ENCODE measurements around the gene VWA3B. TPM values are rescaled to one million over a fixed set of nuclear protein-coding genes. Genes with fewer than 3 reads are reported as not detected.
"Not testable (repeated sequence)": the region's sequence is repeated elsewhere in the genome, so short reads cannot be mapped to it uniquely, and the experiment has no call there.

The VWA3B gene
- total RNA-seq, 1 donor from 2014 or later = not detected

DNA sequence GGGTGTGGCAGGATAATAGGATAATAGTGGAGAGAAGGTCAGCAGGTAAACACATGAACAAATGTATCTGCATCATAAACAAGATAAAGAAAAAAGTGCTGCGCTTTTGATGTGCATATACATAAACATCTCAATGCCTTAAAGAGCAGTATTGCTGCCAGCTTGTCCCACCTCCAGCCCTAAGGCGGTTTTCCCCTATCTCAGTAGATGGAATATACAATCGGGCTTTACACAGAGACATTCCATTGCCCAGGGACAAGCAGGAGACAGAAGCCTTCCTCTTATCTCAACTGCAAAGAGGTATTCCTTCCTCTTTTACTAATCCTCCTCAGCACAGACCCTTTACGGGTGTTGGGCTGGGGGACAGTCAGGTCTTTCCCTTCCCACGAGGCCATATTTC is 43.1 kb downstream of the VWA3B start:
- intact Hi-C loops (cut with micrococcal nuclease) = not testable (repeated sequence)

DNA sequence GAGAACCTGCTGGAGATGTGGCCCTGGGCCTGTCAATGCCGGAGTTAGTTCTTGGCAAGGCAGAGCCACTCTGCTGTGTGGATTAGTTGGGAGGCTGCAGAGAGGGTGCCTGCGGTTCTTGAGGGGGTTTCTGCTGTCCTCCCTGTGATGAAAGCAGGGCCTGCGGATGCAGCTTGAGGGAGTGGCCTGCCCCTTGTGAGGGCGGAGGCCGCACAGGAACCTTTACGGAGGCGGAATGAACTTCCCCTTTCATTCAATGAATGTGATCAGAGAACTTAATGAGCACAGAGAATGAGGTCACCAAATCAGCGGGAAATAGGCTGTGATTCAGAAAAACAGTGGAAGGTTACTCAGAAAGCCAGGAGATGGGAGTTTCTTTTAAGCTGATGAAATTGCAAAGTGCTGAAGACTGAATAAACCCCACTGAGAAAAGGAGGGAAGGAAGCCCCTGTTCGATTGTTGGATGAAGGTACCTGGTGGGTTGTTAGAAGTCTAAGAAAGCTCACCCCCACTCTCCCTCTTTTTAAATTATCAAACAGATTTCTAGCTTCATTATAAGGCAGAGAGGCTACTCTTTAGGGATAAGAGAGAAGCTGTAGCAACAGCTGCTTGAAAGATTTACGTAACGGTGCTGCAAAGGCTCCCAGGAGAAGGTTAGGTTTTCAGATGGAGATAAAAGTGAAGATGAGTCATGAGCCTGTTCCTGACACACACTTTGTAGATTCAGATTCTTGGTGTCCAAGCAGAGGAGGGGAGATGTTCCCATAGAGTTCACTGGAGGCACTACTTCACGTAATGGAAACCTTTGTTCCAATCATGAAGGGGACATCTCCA is 47.4 kb downstream of the VWA3B start:
- intact Hi-C loops (cut with micrococcal nuclease) = no loop called here

DNA sequence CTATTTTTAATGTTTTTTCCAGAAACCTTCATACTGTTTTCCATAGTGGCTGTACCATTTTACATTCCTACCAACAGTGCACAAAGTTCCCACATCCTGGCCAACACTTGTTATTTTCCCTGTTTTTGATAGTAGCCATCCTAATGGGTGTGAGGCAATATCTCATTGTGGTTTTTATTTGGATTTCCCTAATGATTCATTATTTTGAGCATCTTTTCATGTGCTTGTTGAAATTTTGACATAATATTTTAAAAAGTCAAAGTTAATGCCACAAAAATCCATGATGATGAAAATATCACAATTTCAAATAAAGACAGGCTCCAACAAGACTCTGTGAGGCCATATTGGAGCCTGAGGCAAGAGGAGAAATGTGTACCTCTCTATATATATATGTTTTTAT is 50.2 kb downstream of the VWA3B start:
- intact Hi-C loops (cut with micrococcal nuclease) = no loop called here

DNA sequence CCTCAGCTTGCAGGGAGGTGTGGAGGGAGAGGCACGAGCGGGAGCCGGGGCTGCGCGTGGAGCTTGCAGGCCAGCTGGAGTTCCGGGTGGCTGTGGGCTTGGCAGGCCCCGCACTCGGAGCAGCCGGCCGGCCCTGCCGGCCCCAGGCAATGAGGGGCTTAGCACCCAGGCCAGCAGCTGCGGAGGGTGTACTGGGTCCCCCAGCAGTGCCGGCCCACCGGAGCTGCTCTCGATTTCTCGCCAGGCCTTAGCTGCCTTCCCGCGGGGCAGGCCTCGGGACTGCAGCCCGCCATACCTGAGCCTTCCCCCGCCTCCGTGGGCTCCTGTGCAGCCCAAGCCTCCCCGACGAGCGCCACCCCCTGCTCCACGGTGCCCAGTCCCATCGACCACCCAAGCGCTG is 52.0 kb downstream of the VWA3B start:
- intact Hi-C loops (cut with micrococcal nuclease) = not testable (repeated sequence)

DNA sequence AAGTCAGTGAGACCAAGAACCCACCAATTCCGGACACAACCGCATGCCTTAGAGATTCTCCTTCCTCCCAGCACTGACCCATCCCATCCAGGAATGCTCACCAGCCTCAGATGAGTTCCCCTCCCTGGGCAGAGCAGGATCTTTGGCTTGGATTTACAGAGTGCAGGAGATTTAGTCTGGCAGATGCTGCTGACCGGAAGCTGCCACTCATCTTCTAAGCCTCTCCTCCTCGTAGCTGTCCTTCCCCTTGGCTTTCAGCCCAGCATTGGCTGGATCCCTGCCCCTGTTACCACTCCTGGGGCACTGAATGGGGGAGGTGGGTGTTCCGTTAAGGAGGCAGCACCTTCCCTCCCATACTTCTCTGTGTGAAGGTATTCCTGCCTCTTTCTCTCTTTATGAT is 53.2 kb downstream of the VWA3B start:
- intact Hi-C loops (cut with micrococcal nuclease) = no loop called here

DNA sequence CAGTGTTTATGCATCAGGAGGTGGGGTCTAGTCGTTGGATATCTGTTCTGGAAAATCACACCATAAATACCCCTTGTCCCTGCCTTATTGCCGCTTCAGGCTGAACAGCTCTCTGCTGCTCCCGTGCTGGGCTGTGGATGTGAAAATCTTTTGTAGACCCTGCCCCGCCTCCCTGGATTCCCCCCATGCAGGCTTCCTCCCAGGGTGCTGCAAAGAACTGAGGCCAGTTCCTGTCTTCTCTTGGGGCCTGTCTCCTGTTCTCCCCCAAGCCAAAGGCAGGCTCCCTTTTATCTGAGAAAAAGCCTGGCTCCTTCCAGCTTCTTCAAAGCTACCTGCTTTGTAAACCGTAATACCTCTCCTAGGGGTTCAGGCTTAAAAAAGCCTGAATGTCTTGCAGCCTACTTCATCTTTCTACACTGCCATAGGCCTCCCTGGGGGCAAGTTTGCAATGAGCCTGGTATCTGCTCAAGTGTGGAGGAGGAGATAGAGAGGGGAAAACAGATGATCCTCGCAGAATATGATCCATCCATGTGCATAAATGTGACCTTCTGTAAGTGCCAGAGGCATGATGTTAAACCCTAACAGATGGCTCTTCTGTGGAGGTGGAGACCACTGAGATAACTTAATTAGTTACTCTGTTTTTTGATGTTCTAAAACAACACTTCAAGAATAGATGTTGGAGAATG is 55.3 kb downstream of the VWA3B start:
- intact Hi-C loops (cut with micrococcal nuclease) = no loop called here

DNA sequence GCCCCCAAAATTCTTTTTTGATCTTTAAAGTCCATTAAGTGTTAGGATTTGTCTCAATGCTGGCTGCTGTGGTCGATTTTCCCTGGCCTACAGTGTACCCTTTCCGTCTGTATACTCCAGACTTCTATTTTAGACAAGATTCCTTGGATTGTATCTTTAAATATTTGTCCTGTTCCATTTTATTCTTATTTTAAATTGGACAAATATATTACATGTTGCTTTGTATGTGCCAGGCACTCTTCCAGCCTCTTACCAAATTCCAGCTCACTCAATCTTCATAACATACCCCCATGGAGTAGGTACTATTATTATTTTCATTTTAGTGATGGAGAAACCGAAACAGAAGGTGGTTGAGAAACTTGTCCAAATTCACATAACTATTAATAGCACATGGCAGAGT is 58.1 kb downstream of the VWA3B start:
- intact Hi-C loops (cut with micrococcal nuclease) = no loop called here

DNA sequence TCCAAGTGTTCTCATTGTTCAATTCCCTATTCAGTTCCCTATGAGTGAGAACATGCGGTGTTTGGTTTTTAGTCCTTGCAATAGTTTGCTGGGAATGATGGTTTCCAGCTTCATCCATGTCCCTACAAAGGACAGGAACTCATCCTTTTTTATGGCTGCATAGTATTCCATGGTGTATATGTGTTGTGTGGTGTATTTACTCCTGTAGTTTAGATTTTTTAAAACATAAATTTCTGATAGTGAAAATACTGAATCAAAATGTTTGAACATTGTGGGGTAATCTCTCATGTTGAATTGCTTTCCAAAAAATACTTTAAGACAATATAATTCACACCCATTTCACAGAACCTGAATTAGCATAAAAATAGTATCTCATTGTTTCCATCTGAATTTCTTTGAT is 60.9 kb downstream of the VWA3B start:
- intact Hi-C loops (cut with micrococcal nuclease) = not testable (repeated sequence)

DNA sequence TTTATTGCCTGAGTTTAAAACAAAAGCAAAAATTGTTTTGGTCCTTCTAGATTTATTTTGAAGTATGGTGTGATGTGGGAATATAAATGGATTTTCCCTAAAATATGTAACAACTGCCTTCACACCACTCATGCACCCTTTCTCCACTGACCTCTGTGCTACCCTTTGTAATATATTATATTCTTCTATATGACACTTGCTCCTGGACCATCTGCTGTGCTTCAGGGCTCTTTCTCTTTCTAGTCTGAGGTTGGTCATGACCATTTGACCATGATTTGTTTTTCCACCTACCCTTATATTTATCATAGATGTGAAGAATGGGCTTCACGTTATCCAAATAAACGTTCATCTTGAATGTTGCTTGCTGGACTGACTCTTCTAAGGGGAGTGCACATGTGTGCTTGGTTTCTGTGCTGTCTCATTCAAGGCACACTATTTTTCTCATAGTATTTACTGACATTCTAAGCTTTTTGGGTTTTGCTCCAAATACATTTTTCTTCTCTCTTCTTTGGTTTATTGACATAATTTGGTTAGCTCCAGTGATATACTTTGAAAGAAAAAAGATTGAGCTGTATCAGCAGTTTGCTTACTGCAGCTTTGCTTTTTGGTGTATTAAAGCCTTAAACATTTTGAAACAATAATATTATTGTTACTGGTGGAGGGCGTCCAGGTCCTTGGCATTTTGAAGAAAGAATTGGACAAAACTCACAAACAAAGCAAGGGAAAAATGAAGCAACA is 61.8 kb downstream of the VWA3B start:
- intact Hi-C loops (cut with micrococcal nuclease) = no loop called here

DNA sequence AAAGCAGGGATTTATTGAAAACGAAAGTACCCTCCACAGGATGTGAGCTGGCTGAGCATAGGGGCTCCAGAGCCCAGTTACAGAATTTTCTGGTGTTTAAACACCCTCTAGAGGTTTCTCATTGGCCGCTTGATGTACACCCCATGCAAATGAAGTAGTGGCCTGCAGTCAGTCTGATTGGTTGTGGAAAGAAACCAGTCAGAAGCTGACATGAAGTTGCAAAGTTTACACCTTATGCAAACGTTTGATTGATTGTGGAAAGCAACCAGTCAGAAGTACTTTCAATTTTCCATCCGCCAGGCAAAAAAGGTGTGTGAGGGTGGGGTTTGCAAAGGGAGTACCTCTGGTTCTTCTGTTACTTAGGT is 62.3 kb downstream of the VWA3B start:
- intact Hi-C loops (cut with micrococcal nuclease) = no loop called here

DNA sequence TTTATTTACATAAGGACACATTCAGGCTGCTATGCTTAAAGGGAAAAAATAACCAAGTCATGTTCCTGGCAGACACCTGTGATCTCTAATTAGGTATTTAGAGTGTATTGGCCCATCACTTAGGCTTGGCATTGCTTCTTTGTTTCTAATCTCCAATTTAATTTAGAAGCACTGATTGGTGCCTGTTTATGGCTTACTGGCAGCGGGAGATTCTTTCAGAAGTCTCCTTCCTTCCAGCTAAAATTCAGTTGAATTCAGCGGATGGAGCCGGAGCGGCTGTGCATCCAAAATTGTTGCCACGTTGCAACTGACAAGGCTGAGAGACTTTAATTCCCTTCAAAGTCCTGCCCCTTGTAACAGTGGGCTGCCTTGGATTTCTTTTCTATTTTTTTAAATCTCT is 66.5 kb downstream of the VWA3B start:
- intact Hi-C loops (cut with micrococcal nuclease) = loop anchor here (10.0 kb wide), 1 partner anchor 349 kb away; no protein-coding TSS in a partner anchor

DNA sequence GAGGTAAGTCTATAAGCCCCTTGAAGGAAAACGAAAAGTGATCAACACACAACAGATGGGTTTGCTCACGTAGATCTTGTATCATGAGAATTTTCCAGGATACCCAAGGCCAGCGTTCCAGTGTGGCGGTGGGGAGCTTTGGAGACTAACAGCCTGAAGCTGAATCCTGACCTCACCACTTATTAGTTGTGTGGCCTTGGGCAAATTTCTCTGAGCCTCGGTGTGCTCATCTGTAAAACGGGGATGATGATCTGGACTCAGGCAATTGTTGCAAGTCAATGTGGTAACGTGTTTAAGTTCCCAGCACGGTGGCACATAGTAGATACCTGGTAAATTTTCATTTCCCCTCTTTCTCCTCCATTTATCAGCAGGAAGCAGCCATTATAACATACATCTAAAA is 68.3 kb downstream of the VWA3B start:
- intact Hi-C loops (cut with micrococcal nuclease) = loop anchor here (10.0 kb wide), 1 partner anchor 350 kb away; no protein-coding TSS in a partner anchor

DNA sequence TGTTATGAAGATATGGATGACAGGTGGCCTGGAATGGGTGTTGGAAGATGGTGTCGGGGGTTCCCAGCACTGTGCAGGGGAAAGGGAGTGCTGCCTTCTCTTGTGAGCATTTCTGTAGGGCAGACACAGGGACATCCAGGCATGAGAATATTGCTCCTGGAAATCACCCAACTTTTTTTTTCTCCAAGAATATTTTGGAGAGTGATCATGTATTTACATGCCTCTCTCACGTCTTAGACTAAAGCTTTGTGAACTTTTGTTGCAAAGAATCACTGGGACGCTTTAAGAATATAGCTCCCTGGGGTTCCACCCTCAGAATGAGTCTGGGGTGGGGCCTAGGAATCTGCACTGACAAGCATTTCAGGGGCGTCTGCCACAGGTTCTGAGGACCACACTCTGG is 68.7 kb downstream of the VWA3B start:
- intact Hi-C loops (cut with micrococcal nuclease) = loop anchor here (10.0 kb wide), 1 partner anchor 351 kb away; no protein-coding TSS in a partner anchor

DNA sequence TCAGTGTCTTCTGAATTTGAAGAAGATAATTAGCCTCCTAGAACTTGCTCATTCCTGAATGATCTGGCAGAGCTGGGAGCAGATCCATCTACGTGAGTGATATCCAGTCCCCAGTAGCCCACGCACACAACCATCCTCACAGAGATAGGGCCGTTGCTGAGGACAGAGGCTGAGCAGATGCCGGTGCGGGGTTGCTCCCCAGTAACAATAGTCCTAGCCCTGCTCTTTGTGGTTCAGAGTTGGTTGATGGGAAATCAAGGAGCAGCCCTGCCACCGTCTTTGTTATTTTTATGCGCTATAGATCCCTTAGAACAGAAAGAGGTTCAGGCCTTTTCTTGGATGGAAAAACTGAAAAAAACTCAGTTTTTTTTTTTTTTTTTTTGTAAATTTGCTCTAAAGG is 69.3 kb downstream of the VWA3B start:
- intact Hi-C loops (cut with micrococcal nuclease) = loop anchor here (10.0 kb wide), 1 partner anchor 352 kb away; no protein-coding TSS in a partner anchor

DNA sequence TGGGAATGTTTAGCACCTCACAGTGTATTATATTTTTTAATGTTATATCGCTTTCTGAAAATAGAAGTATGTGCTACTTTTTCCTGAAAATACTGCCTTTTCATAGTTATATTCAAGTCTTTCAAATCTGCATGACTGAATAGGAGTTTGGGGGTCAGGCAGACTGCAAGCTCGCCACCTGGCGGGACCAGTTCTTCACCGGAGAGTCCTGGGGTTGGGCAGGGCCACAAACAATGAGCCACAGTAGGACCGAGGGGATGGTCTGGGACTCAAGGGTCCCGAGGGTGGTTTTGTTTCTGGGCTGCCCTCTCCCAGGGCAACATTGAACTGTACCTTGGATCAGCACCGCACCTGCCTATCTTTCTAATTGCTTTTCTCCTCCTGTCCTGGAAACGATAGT is 70.6 kb downstream of the VWA3B start:
- intact Hi-C loops (cut with micrococcal nuclease) = loop anchor here (10.0 kb wide), 1 partner anchor 353 kb away; no protein-coding TSS in a partner anchor

DNA sequence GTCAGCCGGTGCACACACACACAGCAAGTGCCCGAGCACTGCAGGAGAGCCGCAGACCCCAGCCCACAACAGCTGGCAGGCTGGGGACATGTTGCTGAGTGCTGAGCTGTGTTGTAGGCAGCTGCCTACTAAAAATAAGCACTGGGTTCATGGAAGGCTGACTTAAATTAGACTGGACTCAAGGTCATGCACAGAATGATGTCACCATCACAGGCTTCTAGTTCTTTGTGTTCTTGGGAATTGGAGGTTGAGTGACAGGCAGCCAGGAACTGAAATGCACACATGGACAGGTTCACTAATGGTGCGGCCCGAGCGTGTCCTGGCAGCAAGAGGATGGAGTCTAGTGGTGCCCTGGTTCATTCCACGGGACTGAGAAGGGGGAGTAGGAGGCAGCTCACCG is 71.3 kb downstream of the VWA3B start:
- intact Hi-C loops (cut with micrococcal nuclease) = loop anchor here (10.0 kb wide), 1 partner anchor 354 kb away; no protein-coding TSS in a partner anchor

DNA sequence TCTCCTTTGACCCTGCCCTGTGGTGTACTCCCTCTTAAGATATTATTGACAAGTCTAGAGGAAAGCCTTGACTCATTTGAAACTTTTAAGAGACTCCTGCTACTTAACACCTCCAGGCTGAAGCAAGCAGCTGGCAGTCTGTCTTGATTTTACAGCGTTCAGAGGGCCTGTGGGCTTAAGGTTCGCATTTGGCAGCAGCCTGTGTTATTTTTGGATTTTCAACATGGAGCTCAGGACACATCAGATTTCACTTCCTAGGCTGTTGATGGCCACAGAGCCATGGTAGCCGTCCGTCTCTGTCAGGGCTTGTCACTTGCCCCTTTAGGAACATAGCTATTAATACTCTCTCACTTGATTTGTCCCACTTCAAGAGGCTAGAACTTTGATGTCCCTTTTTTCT is 73.6 kb downstream of the VWA3B start:
- intact Hi-C loops (cut with micrococcal nuclease) = no loop called here

DNA sequence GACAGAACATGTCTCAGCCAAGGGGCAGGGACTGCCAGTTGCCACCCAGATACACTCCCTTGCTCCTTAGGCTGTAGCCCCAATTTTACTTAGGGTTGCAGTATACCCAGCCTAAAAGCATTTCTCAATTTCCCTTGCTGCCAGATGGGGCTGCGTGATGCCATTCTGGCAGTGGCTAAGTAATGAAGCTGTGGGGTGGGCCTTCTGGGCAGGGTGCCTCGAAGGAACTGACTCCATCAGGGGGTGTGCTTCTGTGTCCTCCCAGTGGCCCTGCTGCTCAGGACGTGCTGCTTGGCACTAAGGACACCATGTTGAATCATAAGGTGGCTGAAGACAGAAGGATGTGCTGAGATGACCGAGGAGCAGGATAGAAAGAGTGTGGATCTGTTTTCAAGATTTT is 74.2 kb downstream of the VWA3B start:
- intact Hi-C loops (cut with micrococcal nuclease) = no loop called here

DNA sequence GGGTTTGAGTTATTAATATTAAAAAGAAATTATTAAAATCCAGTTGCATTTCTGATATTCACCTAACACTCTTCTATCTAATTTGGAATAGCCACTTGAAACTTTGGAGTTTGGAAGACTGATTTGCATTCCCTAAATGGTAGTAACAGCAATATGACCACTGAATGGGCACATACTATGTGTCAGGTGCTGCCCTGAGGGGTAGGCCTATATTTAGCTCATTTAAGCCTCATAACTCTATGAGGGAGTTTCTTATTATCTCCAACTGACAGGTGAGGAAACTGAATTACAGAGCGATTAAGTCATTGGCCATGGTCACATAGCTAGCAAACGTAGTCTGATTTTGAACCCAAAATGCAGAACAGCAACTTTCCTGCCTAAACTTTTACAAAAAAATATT is 77.3 kb downstream of the VWA3B start:
- intact Hi-C loops (cut with micrococcal nuclease) = no loop called here

DNA sequence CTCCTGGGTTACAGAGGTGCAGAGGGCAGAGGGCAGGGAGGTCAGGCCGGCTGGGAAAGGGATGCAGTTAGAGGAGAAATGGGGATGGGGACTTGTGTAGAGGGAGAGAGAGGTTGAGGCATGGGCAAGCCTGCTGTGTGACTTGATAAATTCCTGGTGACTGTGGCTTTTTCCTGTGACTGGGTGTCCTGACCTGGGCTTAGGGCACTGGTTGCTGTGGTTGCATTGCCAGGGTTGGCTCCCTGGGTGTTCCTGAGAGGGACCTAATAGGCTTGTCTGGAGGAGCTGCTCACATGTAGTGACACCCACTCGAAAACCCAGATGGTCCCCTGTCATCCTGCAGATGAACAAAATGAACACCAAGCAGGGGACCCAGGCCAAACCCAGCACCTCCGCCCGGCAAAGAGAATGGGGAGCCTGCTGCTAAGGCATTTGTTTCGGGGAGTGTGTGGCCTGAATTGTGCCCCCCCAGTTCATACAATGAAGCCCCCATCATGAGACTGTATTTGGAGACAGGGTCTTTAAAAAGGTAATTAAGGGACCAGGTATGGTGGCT is 78.6 kb downstream of the VWA3B start:
- intact Hi-C loops (cut with micrococcal nuclease) = no loop called here

DNA sequence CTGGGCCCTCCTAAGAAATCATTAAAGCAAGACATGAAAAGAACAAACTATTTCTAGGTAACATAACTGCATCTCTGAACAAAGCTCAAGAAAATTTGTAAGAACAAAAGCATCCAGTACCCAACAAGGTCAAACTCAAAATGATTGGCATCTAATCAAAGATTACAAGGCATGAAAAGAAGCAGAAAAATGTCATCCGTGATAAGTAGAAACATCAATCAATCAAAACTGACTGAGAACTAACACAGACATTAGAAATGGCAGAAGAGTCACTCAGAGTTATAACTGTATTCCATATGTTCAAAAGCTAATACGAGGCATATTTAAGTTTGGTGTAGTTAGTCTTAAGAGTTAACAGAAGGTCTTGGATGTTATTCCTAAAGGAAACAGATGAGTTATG is 80.9 kb downstream of the VWA3B start:
- intact Hi-C loops (cut with micrococcal nuclease) = no loop called here

DNA sequence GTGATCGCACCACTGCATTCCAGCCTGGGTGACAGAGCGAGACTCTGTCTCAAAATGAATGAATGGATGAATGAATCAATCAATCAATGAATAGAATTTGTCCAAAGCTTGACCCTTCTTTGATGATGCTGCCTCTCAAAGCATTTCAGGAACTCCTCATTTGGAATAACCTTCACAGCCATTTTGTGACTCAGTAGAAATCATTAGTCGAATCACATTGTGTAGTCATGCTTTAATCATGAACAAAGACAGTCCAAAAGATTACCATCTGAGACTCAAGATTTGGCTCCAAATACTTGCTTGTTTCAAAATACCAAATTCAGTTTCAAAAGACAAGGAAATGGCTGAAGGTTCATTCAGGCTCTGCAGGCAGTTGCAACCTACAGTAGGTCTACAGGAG is 83.1 kb downstream of the VWA3B start:
- intact Hi-C loops (cut with micrococcal nuclease) = no loop called here

Data from T-helper 1 cell treated with Interleukin-12 subunit alpha and Interleukin-12 subunit beta and Interleukin-4 antibody, amounts not matched to agents 30 ng/mL and 1 ng/mL, for 36 hours (primary cell).